H1 (cell line): ENCODE results near the gene PRC1. TPM values are rescaled to one million over a fixed set of nuclear protein-coding genes. Genes with fewer than 3 reads are reported as not detected.

Experiments used
- BACH1 ChIP-seq: IDR thresholded peaks from 2 replicates; pipeline ENCODE4 v1.6.1; 2012; ENCODE audit warnings: low read length, improper control_type of control experiment
- CBX5 ChIP-seq: fragments of 300-800, 300-1000 bp; sonication (generic); IDR thresholded peaks from 2 replicates; pipeline ENCODE4 v1.7.1; 2016; ENCODE audit warnings: antibody characterized with exemption, low read length, low read depth
- EGR1 ChIP-seq: IDR thresholded peaks from 2 replicates; pipeline ENCODE4 v1.6.1; 2011; ENCODE audit warnings: low read depth, low read length, borderline replicate concordance
- EZH2 ChIP-seq: fragments of 200-600 bp; sonication (generic); IDR thresholded peaks from 2 replicates; pipeline ENCODE4 v1.7.1; 2012; ENCODE audit warnings: low read depth, mild to moderate bottlenecking, moderate library complexity, low read length, inconsistent platforms; ENCODE audit not compliant: severe bottlenecking
- GTF2F1 ChIP-seq: IDR thresholded peaks from 2 replicates; pipeline ENCODE4 v1.6.1; 2012; ENCODE audit warnings: low read depth, low read length, improper control_type of control experiment, borderline replicate concordance
- KDM4A ChIP-seq: IDR thresholded peaks from one replicate; pipeline ENCODE4 v1.7.1; 2012; ENCODE audit warnings: low read depth, mild to moderate bottlenecking, moderate library complexity, low read length, inconsistent platforms; ENCODE audit not compliant: severe bottlenecking
- RAD21 ChIP-seq, 2 experiments: IDR thresholded peaks in 1 of 2; conservative IDR thresholded peaks in 1 of 2; 2 replicates each; pipeline ENCODE4 v1.6.1; 2011; ENCODE audit warnings: low read depth in 2 of 2, low read length in 2 of 2, improper control_type of control experiment in 1 of 2, inconsistent platforms in 1 of 2, mild to moderate bottlenecking in 1 of 2, moderate library complexity in 1 of 2
- SIRT6 ChIP-seq: IDR thresholded peaks from one replicate; pipeline ENCODE4 v1.7.1; 2012; ENCODE audit warnings: low read length, inconsistent platforms
- SP2 ChIP-seq: IDR thresholded peaks from 2 replicates; pipeline ENCODE4 v1.6.1; 2012; ENCODE audit warnings: mild to moderate bottlenecking, low read length, inconsistent platforms
- polyA plus RNA-seq, 7 experiments: library from polyadenylated mRNA; depleted of rRNA in 3 of 7; stranded (reverse) in 5 of 7; unstranded in 2 of 7; fragments of >200 nt in 5 of 7; fragments of 200-250 nt in 2 of 7; gene quantifications; 1 replicate in 5 of 7; 2 replicates in 1 of 7; 4 replicates in 1 of 7; pipeline versions ENCODE4 v1.2.1 to v1.2.3, GENCODE V29; 2011 to 2013; ENCODE audit warnings: missing spikeins in 2 of 7, mixed read lengths in 2 of 7
- total RNA-seq: library from RNA; stranded (reverse); fragmentation: NEBNext Ultra II Directional; extraction: Animal tissue kit (Norgen Biotek cat#: 25700); gene quantifications from 2 replicates; pipeline ENCODE4 v1.2.1, GENCODE V29; 2021
- TF ChIP-seq, protein P1 (sequence below): fragments of 300-600 bp; sonication (generic); IDR thresholded peaks from 2 replicates; pipeline ENCODE4 v1.7.1; 2012; ENCODE audit warnings: low read length, moderate library complexity, mild to moderate bottlenecking, inconsistent platforms; ENCODE audit not compliant: insufficient replicate concordance
- TF ChIP-seq, protein P2 (sequence below): IDR thresholded peaks from 2 replicates; pipeline ENCODE4 v1.6.1; 2012; ENCODE audit warnings: inconsistent platforms

Gene PRC1
- total and polyA plus RNA-seq, 2 of the 8 experiments (the other 6 are each of a cell fraction or from before 2014, with no cell fraction given) = 90.7 to 181 TPM

DNA sequence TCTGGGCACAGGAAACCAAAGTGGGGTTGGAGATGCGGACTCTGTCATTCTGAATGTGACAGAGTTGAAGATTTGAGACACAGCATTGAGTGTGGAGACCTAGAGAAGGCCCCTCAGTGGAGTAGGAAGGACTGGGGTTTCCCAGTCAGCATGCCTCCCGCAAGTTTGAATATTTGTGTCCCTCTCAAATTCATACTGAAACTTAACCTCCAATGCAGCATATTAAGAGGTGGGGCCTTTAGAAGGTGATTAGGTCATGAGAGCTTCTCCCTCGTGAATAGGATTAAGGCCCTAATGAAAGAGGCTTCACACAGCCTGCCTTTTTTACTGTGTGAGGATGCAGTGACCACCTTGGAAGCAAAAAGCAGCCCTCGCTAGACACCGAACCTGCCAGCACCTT, 70.0 kb downstream of the PRC1 start (continued):
- TF ChIP-seq, protein P1, sequence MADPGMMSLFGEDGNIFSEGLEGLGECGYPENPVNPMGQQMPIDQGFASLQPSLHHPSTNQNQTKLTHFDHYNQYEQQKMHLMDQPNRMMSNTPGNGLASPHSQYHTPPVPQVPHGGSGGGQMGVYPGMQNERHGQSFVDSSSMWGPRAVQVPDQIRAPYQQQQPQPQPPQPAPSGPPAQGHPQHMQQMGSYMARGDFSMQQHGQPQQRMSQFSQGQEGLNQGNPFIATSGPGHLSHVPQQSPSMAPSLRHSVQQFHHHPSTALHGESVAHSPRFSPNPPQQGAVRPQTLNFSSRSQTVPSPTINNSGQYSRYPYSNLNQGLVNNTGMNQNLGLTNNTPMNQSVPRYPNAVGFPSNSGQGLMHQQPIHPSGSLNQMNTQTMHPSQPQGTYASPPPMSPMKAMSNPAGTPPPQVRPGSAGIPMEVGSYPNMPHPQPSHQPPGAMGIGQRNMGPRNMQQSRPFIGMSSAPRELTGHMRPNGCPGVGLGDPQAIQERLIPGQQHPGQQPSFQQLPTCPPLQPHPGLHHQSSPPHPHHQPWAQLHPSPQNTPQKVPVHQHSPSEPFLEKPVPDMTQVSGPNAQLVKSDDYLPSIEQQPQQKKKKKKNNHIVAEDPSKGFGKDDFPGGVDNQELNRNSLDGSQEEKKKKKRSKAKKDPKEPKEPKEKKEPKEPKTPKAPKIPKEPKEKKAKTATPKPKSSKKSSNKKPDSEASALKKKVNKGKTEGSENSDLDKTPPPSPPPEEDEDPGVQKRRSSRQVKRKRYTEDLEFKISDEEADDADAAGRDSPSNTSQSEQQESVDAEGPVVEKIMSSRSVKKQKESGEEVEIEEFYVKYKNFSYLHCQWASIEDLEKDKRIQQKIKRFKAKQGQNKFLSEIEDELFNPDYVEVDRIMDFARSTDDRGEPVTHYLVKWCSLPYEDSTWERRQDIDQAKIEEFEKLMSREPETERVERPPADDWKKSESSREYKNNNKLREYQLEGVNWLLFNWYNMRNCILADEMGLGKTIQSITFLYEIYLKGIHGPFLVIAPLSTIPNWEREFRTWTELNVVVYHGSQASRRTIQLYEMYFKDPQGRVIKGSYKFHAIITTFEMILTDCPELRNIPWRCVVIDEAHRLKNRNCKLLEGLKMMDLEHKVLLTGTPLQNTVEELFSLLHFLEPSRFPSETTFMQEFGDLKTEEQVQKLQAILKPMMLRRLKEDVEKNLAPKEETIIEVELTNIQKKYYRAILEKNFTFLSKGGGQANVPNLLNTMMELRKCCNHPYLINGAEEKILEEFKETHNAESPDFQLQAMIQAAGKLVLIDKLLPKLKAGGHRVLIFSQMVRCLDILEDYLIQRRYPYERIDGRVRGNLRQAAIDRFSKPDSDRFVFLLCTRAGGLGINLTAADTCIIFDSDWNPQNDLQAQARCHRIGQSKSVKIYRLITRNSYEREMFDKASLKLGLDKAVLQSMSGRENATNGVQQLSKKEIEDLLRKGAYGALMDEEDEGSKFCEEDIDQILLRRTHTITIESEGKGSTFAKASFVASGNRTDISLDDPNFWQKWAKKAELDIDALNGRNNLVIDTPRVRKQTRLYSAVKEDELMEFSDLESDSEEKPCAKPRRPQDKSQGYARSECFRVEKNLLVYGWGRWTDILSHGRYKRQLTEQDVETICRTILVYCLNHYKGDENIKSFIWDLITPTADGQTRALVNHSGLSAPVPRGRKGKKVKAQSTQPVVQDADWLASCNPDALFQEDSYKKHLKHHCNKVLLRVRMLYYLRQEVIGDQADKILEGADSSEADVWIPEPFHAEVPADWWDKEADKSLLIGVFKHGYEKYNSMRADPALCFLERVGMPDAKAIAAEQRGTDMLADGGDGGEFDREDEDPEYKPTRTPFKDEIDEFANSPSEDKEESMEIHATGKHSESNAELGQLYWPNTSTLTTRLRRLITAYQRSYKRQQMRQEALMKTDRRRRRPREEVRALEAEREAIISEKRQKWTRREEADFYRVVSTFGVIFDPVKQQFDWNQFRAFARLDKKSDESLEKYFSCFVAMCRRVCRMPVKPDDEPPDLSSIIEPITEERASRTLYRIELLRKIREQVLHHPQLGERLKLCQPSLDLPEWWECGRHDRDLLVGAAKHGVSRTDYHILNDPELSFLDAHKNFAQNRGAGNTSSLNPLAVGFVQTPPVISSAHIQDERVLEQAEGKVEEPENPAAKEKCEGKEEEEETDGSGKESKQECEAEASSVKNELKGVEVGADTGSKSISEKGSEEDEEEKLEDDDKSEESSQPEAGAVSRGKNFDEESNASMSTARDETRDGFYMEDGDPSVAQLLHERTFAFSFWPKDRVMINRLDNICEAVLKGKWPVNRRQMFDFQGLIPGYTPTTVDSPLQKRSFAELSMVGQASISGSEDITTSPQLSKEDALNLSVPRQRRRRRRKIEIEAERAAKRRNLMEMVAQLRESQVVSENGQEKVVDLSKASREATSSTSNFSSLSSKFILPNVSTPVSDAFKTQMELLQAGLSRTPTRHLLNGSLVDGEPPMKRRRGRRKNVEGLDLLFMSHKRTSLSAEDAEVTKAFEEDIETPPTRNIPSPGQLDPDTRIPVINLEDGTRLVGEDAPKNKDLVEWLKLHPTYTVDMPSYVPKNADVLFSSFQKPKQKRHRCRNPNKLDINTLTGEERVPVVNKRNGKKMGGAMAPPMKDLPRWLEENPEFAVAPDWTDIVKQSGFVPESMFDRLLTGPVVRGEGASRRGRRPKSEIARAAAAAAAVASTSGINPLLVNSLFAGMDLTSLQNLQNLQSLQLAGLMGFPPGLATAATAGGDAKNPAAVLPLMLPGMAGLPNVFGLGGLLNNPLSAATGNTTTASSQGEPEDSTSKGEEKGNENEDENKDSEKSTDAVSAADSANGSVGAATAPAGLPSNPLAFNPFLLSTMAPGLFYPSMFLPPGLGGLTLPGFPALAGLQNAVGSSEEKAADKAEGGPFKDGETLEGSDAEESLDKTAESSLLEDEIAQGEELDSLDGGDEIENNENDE = no peak
- TF ChIP-seq SP2 = no peak
- TF ChIP-seq RAD21 (IDR thresholded peaks at IDR 0.05 in 1 of 2, conservative IDR thresholded peaks at IDR 0.05 in 1 of 2; ENCODE audit: low read depth in 2 of 2, low read length in 2 of 2) = no peak
- no peak for TF ChIP-seq KDM4A
- TF ChIP-seq, protein P2, sequence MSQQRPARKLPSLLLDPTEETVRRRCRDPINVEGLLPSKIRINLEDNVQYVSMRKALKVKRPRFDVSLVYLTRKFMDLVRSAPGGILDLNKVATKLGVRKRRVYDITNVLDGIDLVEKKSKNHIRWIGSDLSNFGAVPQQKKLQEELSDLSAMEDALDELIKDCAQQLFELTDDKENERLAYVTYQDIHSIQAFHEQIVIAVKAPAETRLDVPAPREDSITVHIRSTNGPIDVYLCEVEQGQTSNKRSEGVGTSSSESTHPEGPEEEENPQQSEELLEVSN = no peak
- TF ChIP-seq GTF2F1 = no peak
- no peak for TF ChIP-seq EZH2
- TF ChIP-seq CBX5 = no peak
- no peak for TF ChIP-seq EGR1
- no peak for TF ChIP-seq BACH1
- TF ChIP-seq SIRT6 = no peak
